ENCODE results near the gene MOK. TPM values are rescaled to one million over a fixed set of nuclear protein-coding genes. Genes with fewer than 3 reads are reported as not detected.

MOK gene
- total RNA-seq, 3 donors from 2014 or later: 6.2 to 11.2 (median 7.4) TPM

DNA sequence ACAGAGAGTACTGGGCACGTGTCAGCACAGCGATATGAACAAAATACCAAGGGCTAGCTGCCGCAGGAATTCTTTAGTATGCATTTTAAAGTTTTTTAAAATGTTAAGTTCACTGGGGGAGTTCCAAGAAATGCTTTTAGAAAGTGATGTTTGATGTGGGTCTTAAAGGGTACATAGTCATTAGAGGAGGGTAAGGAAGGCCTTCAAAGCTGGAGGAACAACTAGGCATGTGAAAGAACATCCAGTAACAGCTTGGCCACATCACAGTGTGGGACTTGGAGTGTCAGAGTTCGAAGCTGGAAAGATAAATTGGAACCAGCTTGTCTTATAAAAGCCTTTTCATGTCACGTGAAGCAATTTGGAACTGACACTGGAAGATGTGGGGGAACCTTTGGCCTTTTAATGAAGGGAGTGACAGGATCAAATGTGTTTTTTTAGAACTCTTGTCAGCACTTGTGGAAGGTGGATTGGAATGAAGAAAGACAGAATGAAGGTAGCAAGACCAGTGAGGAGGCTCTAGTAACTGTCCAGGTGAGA, 107.6 kb downstream of the MOK start:
- Histone ChIP-seq H3K4me3 (no peak overlapping the region), H3K36me3 (ENCODE audit: low read depth) (no peaks in the 10 kb centered on the region), H3K4me1 (ENCODE audit: low read depth) (no peaks in the 10 kb centered on the region), H3K9me3 (no peaks in the 10 kb centered on the region)
- TF ChIP-seq, protein P1, sequence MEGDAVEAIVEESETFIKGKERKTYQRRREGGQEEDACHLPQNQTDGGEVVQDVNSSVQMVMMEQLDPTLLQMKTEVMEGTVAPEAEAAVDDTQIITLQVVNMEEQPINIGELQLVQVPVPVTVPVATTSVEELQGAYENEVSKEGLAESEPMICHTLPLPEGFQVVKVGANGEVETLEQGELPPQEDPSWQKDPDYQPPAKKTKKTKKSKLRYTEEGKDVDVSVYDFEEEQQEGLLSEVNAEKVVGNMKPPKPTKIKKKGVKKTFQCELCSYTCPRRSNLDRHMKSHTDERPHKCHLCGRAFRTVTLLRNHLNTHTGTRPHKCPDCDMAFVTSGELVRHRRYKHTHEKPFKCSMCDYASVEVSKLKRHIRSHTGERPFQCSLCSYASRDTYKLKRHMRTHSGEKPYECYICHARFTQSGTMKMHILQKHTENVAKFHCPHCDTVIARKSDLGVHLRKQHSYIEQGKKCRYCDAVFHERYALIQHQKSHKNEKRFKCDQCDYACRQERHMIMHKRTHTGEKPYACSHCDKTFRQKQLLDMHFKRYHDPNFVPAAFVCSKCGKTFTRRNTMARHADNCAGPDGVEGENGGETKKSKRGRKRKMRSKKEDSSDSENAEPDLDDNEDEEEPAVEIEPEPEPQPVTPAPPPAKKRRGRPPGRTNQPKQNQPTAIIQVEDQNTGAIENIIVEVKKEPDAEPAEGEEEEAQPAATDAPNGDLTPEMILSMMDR (IDR thresholded peaks at IDR 0.05): no peak
- intact Hi-C loops (cut with DNase I, micrococcal nuclease): no loop called here
- ATAC-seq (no peak), DNase-seq (no peak)

DNA sequence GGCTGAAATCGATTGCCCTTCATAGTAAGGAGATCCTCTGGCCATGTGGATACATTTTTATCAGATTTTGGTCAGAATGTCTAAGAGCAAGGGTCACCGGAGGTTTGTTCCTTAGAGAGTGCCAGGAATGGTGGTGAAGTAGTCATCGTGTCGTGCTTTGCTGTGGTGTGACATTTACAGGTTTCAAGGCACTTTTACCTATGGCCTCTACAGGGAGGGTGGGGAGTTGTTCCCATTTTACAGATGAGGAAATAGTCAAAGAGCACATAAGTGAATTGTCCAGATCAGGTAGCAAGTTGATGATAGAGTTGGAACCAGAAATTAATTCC, 108.1 kb downstream of the MOK start:
- intact Hi-C loops (cut with DNase I, micrococcal nuclease): no loop called here

DNA sequence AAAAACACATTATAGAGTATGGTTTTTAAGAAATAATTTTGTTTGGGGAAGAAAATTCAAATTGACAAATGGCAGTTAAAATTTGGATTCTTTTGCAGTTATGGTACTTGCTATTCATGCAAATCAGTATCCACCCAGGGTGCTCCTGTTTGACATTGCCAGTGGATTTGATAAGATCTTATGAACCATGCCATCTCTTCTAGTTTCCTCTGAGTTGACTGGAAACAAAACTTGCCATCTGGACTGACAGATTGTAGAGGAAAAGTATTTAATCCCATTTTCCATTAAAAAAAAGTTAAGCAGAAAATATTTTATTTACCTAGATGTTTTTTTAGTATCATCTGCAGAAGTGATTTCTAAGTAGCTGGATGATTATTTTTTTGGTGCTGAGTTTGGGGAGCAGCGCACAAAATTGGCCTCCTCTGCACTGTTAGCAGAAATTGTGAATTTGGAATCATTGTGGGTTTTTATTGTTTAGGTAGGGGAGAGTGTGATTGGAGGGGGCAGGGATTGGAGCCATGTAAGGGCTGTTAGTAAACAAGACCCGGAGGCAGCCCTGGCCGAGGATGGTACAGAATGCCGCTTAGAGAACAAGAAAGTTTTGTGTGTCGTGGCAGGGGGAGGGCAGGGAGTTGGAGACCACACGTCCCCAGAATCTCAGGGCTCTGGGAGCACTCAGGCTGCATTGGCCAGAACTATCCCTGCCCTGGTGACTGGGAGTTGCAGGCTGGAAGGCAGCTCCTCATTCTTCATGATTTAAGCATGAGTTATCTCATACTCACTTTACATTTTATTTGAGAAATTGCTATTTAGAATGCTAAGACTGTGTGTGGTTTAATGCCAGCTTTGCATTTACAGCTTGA, 108.7 kb downstream of the MOK start:
- Histone ChIP-seq H3K36me3 (ENCODE audit: low read depth) (no peaks in the 10 kb centered on the region), H3K4me1 (ENCODE audit: low read depth) (no peaks in the 10 kb centered on the region), H3K9me3 (no peaks in the 10 kb centered on the region), H3K4me3 (no peak overlapping the region)
- ATAC-seq (no peak), DNase-seq (no peak)
- intact Hi-C loops (cut with DNase I, micrococcal nuclease): no loop called here
- TF ChIP-seq, protein P1 (IDR thresholded peaks at IDR 0.05): no peak

More for the DNA sequence above, 108.1 kb downstream of the MOK start:
- Histone ChIP-seq H3K4me3 (no peak overlapping the region), H3K4me1 (ENCODE audit: low read depth) (no peaks in the 10 kb centered on the region), H3K36me3 (ENCODE audit: low read depth) (no peaks in the 10 kb centered on the region), H3K9me3 (no peaks in the 10 kb centered on the region)
- ATAC-seq (no peak), DNase-seq (no peak)
- TF ChIP-seq, protein P1 (IDR thresholded peaks at IDR 0.05): no peak

DNA sequence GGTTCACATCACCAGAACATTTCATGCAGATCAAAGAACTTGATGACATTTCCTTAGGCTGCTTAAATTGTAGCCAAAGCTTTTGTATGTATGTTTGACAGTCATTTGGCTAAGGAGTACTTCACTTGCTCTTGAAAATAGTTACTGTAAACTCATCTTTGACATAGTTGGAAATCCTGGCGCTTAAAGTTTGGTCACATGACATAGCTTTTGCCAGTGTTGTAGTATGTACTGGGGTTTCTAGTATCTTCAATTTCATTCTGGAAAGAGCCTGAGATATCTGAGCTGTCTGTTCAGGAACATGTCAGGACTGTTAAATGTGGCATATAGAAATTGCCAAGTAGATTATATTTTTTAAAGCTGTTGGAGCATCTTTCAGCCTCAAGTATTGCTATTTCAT, 109.5 kb downstream of the MOK start:
- no peaks in the 10 kb centered on the region for H3K36me3 ChIP-seq (ENCODE audit: low read depth)
- ATAC-seq (no peak), DNase-seq (no peak)
- TF ChIP-seq, protein P1 (IDR thresholded peaks at IDR 0.05): no peak
- no peak overlapping the region for H3K4me3 ChIP-seq
- no peaks in the 10 kb centered on the region for H3K9me3 ChIP-seq
- no peaks in the 10 kb centered on the region for H3K4me1 ChIP-seq (ENCODE audit: low read depth)
- intact Hi-C loops (cut with DNase I, micrococcal nuclease): no loop called here

DNA sequence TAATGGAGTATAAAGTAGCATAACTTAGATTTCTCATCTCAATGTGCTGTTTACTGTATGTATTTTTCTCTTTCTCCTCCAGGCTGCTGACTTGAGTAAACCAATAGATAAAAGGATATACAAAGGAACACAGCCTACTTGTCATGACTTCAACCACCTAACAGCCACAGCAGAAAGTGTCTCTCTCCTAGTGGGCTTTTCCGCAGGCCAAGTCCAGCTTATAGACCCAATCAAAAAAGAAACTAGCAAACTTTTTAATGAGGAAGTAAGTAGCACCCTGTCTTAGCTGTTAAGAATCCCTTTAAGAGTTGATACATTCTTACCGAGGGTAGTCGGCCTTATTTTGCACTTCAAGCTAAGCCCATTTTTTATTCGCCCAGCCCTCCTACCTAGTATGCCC, 110.1 kb downstream of the MOK start:
- H3K4me3 ChIP-seq: no peak overlapping the region
- intact Hi-C loops (cut with DNase I, micrococcal nuclease): no loop called here
- ATAC-seq: no peak
- H3K36me3 ChIP-seq (ENCODE audit: low read depth): no peaks in the 10 kb centered on the region
- DNase-seq: no peak
- TF ChIP-seq, protein P1 (IDR thresholded peaks at IDR 0.05): no peak
- no peaks in the 10 kb centered on the region for H3K4me1 ChIP-seq (ENCODE audit: low read depth)
- H3K9me3 ChIP-seq: no peaks in the 10 kb centered on the region
